Measurements from ENCODE around the gene POU3F2.

DNA sequence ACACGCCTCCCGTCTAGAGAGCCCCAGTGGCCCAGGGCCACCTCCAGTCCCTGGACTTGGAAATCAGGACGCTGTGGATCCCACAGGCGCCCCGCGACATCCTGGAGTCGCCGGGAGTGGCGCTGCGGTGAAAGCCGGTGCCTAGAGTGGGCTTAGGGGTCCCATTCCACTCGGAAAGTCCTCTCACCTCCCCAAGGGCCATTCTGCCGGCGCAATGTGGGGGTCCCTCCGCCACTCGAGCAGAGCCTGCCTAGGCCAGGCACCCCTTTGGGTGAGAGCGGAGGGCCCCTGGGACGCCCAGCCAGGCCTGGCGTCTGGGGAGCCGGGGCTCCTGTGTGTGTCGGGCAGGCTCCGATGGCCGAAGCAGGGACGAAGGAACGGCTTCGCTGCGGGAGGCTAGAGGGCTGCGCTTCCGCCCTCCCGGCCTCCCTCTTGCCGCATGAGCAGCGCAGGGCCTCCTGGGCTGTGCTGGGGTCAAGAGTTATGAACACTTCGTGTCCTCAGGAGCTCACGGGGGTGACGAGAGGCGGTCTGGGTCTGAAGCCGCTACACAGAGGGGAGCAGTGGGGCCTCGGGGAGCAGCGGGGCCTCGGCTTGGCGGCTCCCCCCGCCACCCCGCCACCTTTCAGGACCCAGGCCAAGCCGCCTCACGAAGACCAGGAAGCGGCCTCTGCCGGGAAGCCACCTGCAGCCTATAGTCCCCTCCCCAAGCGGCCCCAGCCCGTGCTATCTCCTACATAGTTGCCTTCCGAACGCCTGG lies 13.6 kb downstream of the POU3F2 start:
- TF ChIP-seq, protein P1, sequence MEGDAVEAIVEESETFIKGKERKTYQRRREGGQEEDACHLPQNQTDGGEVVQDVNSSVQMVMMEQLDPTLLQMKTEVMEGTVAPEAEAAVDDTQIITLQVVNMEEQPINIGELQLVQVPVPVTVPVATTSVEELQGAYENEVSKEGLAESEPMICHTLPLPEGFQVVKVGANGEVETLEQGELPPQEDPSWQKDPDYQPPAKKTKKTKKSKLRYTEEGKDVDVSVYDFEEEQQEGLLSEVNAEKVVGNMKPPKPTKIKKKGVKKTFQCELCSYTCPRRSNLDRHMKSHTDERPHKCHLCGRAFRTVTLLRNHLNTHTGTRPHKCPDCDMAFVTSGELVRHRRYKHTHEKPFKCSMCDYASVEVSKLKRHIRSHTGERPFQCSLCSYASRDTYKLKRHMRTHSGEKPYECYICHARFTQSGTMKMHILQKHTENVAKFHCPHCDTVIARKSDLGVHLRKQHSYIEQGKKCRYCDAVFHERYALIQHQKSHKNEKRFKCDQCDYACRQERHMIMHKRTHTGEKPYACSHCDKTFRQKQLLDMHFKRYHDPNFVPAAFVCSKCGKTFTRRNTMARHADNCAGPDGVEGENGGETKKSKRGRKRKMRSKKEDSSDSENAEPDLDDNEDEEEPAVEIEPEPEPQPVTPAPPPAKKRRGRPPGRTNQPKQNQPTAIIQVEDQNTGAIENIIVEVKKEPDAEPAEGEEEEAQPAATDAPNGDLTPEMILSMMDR (IDR thresholded peaks at IDR 0.05), result no peak
- no peak for TF ChIP-seq CHD2 (IDR thresholded peaks at IDR 0.05; ENCODE audit: low read length, partially characterized antibody)
- no peak for TF ChIP-seq NPAS2 (CRISPR knock-in tag; IDR thresholded peaks at IDR 0.05; ENCODE audit: borderline replicate concordance)
- no peak for TF ChIP-seq POLR2A (IDR thresholded peaks at IDR 0.05; ENCODE audit: low read length)
- TF ChIP-seq, protein P2, sequence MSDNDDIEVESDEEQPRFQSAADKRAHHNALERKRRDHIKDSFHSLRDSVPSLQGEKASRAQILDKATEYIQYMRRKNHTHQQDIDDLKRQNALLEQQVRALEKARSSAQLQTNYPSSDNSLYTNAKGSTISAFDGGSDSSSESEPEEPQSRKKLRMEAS (IDR thresholded peaks at IDR 0.05), result no peak
- TF ChIP-seq RFX5 (IDR thresholded peaks at IDR 0.05), result no peak
- no peak for TF ChIP-seq MAZ (IDR thresholded peaks at IDR 0.05; ENCODE audit: borderline replicate concordance, low read depth, low read length)
- no peak for TF ChIP-seq RNF2 (IDR thresholded peaks at IDR 0.05; ENCODE audit: borderline replicate concordance, low read depth)
- TF ChIP-seq, protein P3, sequence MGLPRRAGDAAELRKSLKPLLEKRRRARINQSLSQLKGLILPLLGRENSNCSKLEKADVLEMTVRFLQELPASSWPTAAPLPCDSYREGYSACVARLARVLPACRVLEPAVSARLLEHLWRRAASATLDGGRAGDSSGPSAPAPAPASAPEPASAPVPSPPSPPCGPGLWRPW (IDR thresholded peaks at IDR 0.05), result no peak
- TF ChIP-seq HOXB13 (CRISPR knock-in tag; IDR thresholded peaks at IDR 0.05; ENCODE audit: low read depth), result no peak
